Astrocyte (in vitro differentiated cells and primary cell): ENCODE results near the gene CHAF1A. TPM values are rescaled to one million over a fixed set of nuclear protein-coding genes. Genes with fewer than 3 reads are reported as not detected.
A peak's percentile ranks its signal among the peaks of the same experiment; 100 is the strongest.

ENCODE experiments used
- DNase-seq: peaks from one replicate; pipeline ENCODE4 v3.0.0-alpha.2; 2010; ENCODE audit warnings: low read depth
- FAIRE-seq: peaks from 2 replicates; lab custom pipeline; 2011; peaks lifted over from hg19 to GRCh38; lab: Jason Lieb, UNC
- H2AFZ ChIP-seq: 2 replicates; pipeline ENCODE4 v1.6.0; 2012; ENCODE audit warnings: low read depth, low read length, inconsistent platforms
- H3K27ac ChIP-seq: 2 replicates; pipeline ENCODE4 v1.5.1; 2011; ENCODE audit warnings: low read depth, low read length, inconsistent platforms
- H3K27me3 ChIP-seq: 2 replicates; pipeline ENCODE4 v1.6.0; 2011; ENCODE audit warnings: low read length, inconsistent platforms; ENCODE audit not compliant: insufficient read depth
- H3K36me3 ChIP-seq: 2 replicates; pipeline ENCODE4 v1.5.1; 2011; ENCODE audit warnings: low read length, inconsistent platforms; ENCODE audit not compliant: insufficient read depth
- H3K4me1 ChIP-seq: 2 replicates; pipeline ENCODE4 v1.5.1; 2011; ENCODE audit warnings: low read length, inconsistent platforms; ENCODE audit not compliant: insufficient read depth
- H3K4me2 ChIP-seq: 2 replicates; pipeline ENCODE4 v1.6.0; 2012; ENCODE audit warnings: low read length, inconsistent platforms
- H3K4me3 ChIP-seq: 2 replicates; pipeline ENCODE4 v1.5.1; 2011; ENCODE audit warnings: low read depth, mild to moderate bottlenecking, low read length, inconsistent platforms; ENCODE audit not compliant: insufficient read depth
- H3K79me2 ChIP-seq: 2 replicates; pipeline ENCODE4 v1.6.0; 2012; ENCODE audit warnings: mild to moderate bottlenecking, low read length, inconsistent platforms; ENCODE audit not compliant: insufficient read depth
- H3K9ac ChIP-seq: 2 replicates; pipeline ENCODE4 v1.6.0; 2012; ENCODE audit warnings: mild to moderate bottlenecking, low read length, inconsistent platforms
- H3K9me3 ChIP-seq: 2 replicates; pipeline ENCODE4 v1.5.1; 2012; ENCODE audit warnings: low read depth, mild to moderate bottlenecking, low read length, inconsistent platforms; ENCODE audit not compliant: insufficient read depth
- H4K20me1 ChIP-seq: 2 replicates; pipeline ENCODE4 v1.6.0; 2012; ENCODE audit warnings: low read length, inconsistent platforms; ENCODE audit not compliant: insufficient read depth
- H3K27ac Mint-ChIP-seq: one replicate; pipeline ENCODE4 v1.8.0; 2021; ENCODE audit warnings: mild to moderate bottlenecking, mixed read lengths; ENCODE audit not compliant: unreplicated experiment
- H3K27me3 Mint-ChIP-seq: one replicate; pipeline ENCODE4 v1.8.0; 2021; ENCODE audit warnings: low read depth, mixed read lengths; ENCODE audit not compliant: unreplicated experiment
- H3K36me3 Mint-ChIP-seq: one replicate; pipeline ENCODE4 v1.8.0; 2021; ENCODE audit warnings: low read depth, mixed read lengths; ENCODE audit not compliant: unreplicated experiment
- H3K4me1 Mint-ChIP-seq: one replicate; pipeline ENCODE4 v1.8.0; 2021; ENCODE audit warnings: low read depth, mixed read lengths; ENCODE audit not compliant: unreplicated experiment
- H3K4me3 Mint-ChIP-seq: one replicate; pipeline ENCODE4 v1.8.0; 2021; ENCODE audit warnings: mild to moderate bottlenecking, moderate library complexity, mixed read lengths; ENCODE audit not compliant: unreplicated experiment
- H3K9me3 Mint-ChIP-seq: one replicate; pipeline ENCODE4 v1.8.0; 2021; ENCODE audit warnings: mild to moderate bottlenecking, mixed read lengths; ENCODE audit not compliant: unreplicated experiment
- EZH2 ChIP-seq: IDR thresholded peaks from 2 replicates; pipeline ENCODE4 v1.6.1; 2012; ENCODE audit warnings: mild to moderate bottlenecking, low read length, inconsistent platforms; ENCODE audit not compliant: insufficient read depth
- total RNA-seq: library from RNA; stranded (reverse); gene quantifications from 2 replicates; pipeline ENCODE4 v1.2.1, GENCODE V29; 2021
- TF ChIP-seq, protein P1 (sequence below): IDR thresholded peaks from 2 replicates; pipeline ENCODE4 v1.5.1; 2011; ENCODE audit warnings: low read depth, mild to moderate bottlenecking, inconsistent platforms, low read length, moderate library complexity; ENCODE audit not compliant: insufficient read depth

CHAF1A gene
- total RNA-seq, 1 donor from 2014 or later = 8.5 TPM

- Histone ChIP-seq H3K4me1 (peaks cover 21% of the 10 kb centered on the region), H3K27ac (peak overlapping the region; percentile 87), H3K9ac (peak overlapping the region; percentile 97), H3K27me3 (no peaks in the 10 kb centered on the region), H4K20me1 (peaks cover 28% of the 10 kb centered on the region), H3K36me3 (peaks cover 2% of the 10 kb centered on the region), H3K9me3 (no peaks in the 10 kb centered on the region), H3K4me3 (peak overlapping the region; percentile 90), H3K79me2 (peaks cover 33% of the 10 kb centered on the region), H3K4me2 (peak overlapping the region; percentile 98), H2AFZ (peak overlapping the region; percentile 28)
- no peaks in the 10 kb centered on the region for H3K27me3 Mint-ChIP-seq
- TF ChIP-seq, protein P1, sequence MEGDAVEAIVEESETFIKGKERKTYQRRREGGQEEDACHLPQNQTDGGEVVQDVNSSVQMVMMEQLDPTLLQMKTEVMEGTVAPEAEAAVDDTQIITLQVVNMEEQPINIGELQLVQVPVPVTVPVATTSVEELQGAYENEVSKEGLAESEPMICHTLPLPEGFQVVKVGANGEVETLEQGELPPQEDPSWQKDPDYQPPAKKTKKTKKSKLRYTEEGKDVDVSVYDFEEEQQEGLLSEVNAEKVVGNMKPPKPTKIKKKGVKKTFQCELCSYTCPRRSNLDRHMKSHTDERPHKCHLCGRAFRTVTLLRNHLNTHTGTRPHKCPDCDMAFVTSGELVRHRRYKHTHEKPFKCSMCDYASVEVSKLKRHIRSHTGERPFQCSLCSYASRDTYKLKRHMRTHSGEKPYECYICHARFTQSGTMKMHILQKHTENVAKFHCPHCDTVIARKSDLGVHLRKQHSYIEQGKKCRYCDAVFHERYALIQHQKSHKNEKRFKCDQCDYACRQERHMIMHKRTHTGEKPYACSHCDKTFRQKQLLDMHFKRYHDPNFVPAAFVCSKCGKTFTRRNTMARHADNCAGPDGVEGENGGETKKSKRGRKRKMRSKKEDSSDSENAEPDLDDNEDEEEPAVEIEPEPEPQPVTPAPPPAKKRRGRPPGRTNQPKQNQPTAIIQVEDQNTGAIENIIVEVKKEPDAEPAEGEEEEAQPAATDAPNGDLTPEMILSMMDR = no peak
- no peak for TF ChIP-seq EZH2
- FAIRE-seq = no peak
- peak overlapping the region; percentile 84 for H3K27ac Mint-ChIP-seq
- peaks cover 15% of the 10 kb centered on the region for H3K4me1 Mint-ChIP-seq
- H3K36me3 Mint-ChIP-seq = peaks cover 2% of the 10 kb centered on the region
- H3K9me3 Mint-ChIP-seq = no peaks in the 10 kb centered on the region
- DNase-seq = peak; percentile 25
- H3K4me3 Mint-ChIP-seq = peak overlapping the region; percentile 98
Measured at GRCh38 chr19:4456843-4457653, 54.6 kb downstream of the CHAF1A start.

DNA sequence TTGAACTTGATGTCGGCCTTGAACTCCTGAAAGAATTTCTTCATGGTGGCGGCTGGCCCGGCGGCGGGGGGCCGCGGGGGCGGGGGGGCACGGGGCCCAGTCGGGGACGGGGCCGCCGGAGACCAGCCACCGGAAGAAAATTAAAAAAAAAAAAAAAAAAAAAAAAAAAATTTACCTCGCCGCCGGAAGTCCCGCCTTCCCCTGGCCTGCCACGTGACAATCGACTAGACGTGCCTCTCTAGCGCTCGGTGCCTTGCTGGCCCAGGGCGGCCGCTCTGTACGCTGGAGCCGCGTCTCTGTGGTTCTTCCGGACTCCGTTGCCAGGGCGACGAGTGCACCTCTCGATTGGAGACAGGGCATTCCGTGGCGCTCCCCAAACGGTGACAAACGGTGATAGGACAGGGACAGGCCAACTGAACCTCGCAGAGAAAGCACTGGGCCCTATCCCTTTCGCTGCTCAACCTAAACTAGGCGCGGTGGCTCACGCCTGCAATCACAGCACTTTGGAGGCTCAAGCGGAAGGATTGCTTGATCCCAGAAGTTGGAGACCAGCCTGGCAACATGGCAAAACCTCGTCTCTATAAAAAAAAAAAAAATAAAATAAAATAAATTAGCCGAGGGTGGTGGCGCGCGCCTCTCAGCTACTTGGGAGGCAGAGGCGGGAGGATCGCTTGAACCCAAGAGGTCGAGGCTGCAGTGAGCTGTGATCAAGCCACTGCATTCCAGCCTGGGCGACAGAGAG lies 55.4 kb downstream of the CHAF1A start, which contains the start of gene UBXN6:
UBXN6 (minus strand) TSS at position 141 of the 742 bp plus-strand sequence; CDS start at position 44, 97 bp downstream.
- peak within 1 kb of the TSS; percentile 87 for H3K27ac ChIP-seq
- no peak for FAIRE-seq

More for the DNA sequence above, 55.4 kb downstream of the CHAF1A start, which contains the start of gene UBXN6:
- peak within 1 kb of the TSS; percentile 98 for H3K4me3 Mint-ChIP-seq
- Histone ChIP-seq H3K36me3 (peaks cover 2% of the 10 kb centered on the region), H3K79me2 (peaks cover 33% of the 10 kb centered on the region), H2AFZ (peak within 1 kb of the TSS; percentile 94), H3K4me1 (peaks cover 21% of the 10 kb centered on the region), H3K4me2 (peak within 1 kb of the TSS; percentile 98), H4K20me1 (peaks cover 23% of the 10 kb centered on the region), H3K9me3 (no peaks in the 10 kb centered on the region), H3K4me3 (peak within 1 kb of the TSS; percentile 90), H3K9ac (peak within 1 kb of the TSS; percentile 97), H3K27me3 (no peaks in the 10 kb centered on the region)
- peak within 1 kb of the TSS; percentile 84 for H3K27ac Mint-ChIP-seq
- H3K4me1 Mint-ChIP-seq = peaks cover 15% of the 10 kb centered on the region
- H3K36me3 Mint-ChIP-seq = peaks cover 2% of the 10 kb centered on the region
- no peaks in the 10 kb centered on the region for H3K9me3 Mint-ChIP-seq
- no peaks in the 10 kb centered on the region for H3K27me3 Mint-ChIP-seq
- TF ChIP-seq, protein P1 = no peak
- TF ChIP-seq EZH2 = no peak
- DNase-seq = peak; percentile 98
